Measurements from ENCODE around the gene TAS2R20.

- no peak for TF ChIP-seq CTCF (conservative IDR thresholded peaks at IDR 0.05; ENCODE audit: low read depth, low read length)
- no peak for TF ChIP-seq EZH2phosphoT487 (IDR thresholded peaks at IDR 0.05; ENCODE audit: borderline replicate concordance, low read length)
- TF ChIP-seq EZH2 (IDR thresholded peaks at IDR 0.05; ENCODE audit: low read length, unreplicated experiment): no peak
Observed at GRCh38 chr12:11015775-11016430, 17.8 kb upstream of the TAS2R20 start.
